ENCODE data around the gene MPEG1. TPM values are rescaled to one million over a fixed set of nuclear protein-coding genes. Genes with fewer than 3 reads are reported as not detected.

Gene MPEG1
- total RNA-seq, 1 experiment from 2014 or later = not detected

- H3K4me3 Mint-ChIP-seq (ENCODE audit: unreplicated experiment) = peak within 1 kb of the TSS; percentile 74
Measured at GRCh38 chr11:59171508-59172322, 41.0 kb downstream of the MPEG1 start, which contains the start of gene DTX4. Gene DTX4 (plus strand): TSS chr11:59172132. CDS start chr11:59172596, 464 bp downstream.

GRCh38 chr11:59164028-59164427 lies 48.7 kb downstream of the MPEG1 start:
- Histone ChIP-seq H3K9me3 (peaks cover 3% of the 10 kb centered on the region; the same call in 1 of the 2 replicates), H3K36me3 (ENCODE audit: control insufficient read depth, insufficient read depth, low read length) (no peaks in the 10 kb centered on the region; the same call in 1 of the 2 replicates), H3K4me1 (no peaks in the 10 kb centered on the region), H3K27me3 (replicated peaks; ENCODE audit: control insufficient read depth, insufficient read depth, low read length) (no peaks in the 10 kb centered on the region), H3K4me3 (ENCODE audit: low read depth, low read length) (no peak overlapping the region)
- BruUV-seq (replicated peaks) = no TSS peak
- intact Hi-C loops (cut with micrococcal nuclease; ENCODE audit: unreplicated experiment) = no loop called here
- Mint-ChIP-seq H3K27ac (ENCODE audit: unreplicated experiment) (no peak overlapping the region), H3K4me1 (ENCODE audit: low read depth, unreplicated experiment) (no peaks in the 10 kb centered on the region), H3K9me3 (ENCODE audit: unreplicated experiment) (peaks cover 19% of the 10 kb centered on the region), H3K4me3 (ENCODE audit: unreplicated experiment) (no peak overlapping the region), H3K36me3 (ENCODE audit: insufficient read depth, unreplicated experiment) (no peaks in the 10 kb centered on the region), H3K27me3 (ENCODE audit: insufficient read depth, unreplicated experiment) (peaks cover 14% of the 10 kb centered on the region)
- CTCF ChIA-PET = interaction anchor here (1.4 kb wide), 1 partner anchor 22 kb away, joined by 4 read pairs; no protein-coding TSS in a partner anchor
- POLR2A ChIA-PET = interaction anchor here (0.6 kb wide), 1 partner anchor 123 kb away, joined by 6 read pairs; no protein-coding TSS in a partner anchor
- no peak for DNase-seq
- TF ChIP-seq CTCF (IDR thresholded peaks at IDR 0.05; ENCODE audit: insufficient read depth in 1 of 2, low read depth in 1 of 2, low read length in 1 of 2, severe bottlenecking in 1 of 2, unreplicated experiment in 1 of 2) = no peak

More at GRCh38 chr11:59171508-59172322, 41.0 kb downstream of the MPEG1 start, which contains the start of gene DTX4:
- H3K36me3 Mint-ChIP-seq (ENCODE audit: insufficient read depth, unreplicated experiment) = peaks cover 27% of the 10 kb centered on the region
- H3K4me1 ChIP-seq = peaks cover 21% of the 10 kb centered on the region
- no peaks in the 10 kb centered on the region for H3K27me3 Mint-ChIP-seq (ENCODE audit: insufficient read depth, unreplicated experiment)
- peak within 1 kb of the TSS; percentile 73 for H3K27ac Mint-ChIP-seq (ENCODE audit: unreplicated experiment)
- H3K27me3 ChIP-seq (replicated peaks; ENCODE audit: control insufficient read depth, insufficient read depth, low read length) = no peaks in the 10 kb centered on the region
- no peaks in the 10 kb centered on the region; the same call in 1 of the 2 replicates for H3K36me3 ChIP-seq (ENCODE audit: control insufficient read depth, insufficient read depth, low read length)
- H3K4me1 Mint-ChIP-seq (ENCODE audit: low read depth, unreplicated experiment) = peaks cover 12% of the 10 kb centered on the region
- POLR2A ChIA-PET = interaction anchor here (0.9 to 1.9 kb wide), 7 partner anchors 11 to 65 kb away, joined by 3 to 56 read pairs (median 7); no protein-coding TSS in a partner anchor
- peaks cover 2% of the 10 kb centered on the region for H3K9me3 Mint-ChIP-seq (ENCODE audit: unreplicated experiment)
- no TSS peak for BruUV-seq (replicated peaks)
- CTCF ChIA-PET = interaction anchor here (0.5 to 6.1 kb wide), 21 partner anchors 10 to 775 kb away, joined by 3 to 304 read pairs (median 5); partner anchors contain the start of gene MPEG1
- peak; percentile 88 to 97 for TF ChIP-seq CTCF (IDR thresholded peaks at IDR 0.05; ENCODE audit: insufficient read depth in 1 of 2, low read depth in 1 of 2, low read length in 1 of 2, severe bottlenecking in 1 of 2, unreplicated experiment in 1 of 2)
- peak within 1 kb of the TSS; percentile 52 for H3K4me3 ChIP-seq (ENCODE audit: low read depth, low read length)
- intact Hi-C loops (cut with micrococcal nuclease; ENCODE audit: unreplicated experiment) = loop anchor here (1.0 to 10.0 kb wide), 7 partner anchors 30 to 583 kb away; partner anchors contain the start of gene STX3
- no peaks in the 10 kb centered on the region for H3K9me3 ChIP-seq
- DNase-seq = peak; percentile 95

Other genes starting within 250 kb of the MPEG1 start
- not detected in 2 replicates for gene GLYATL1B, start 126.6 kb downstream of the MPEG1 start, total RNA-seq (2022)
- 49.3 and 55.8 TPM in 2 replicates for gene FAM111B, start 105.7 kb downstream of the MPEG1 start, total RNA-seq (2022)
- gene FAM111A, start 70.1 kb downstream of the MPEG1 start, total RNA-seq (2022) = 76.1 and 78.8 TPM in 2 replicates
- gene DTX4, start 40.8 kb downstream of the MPEG1 start, total RNA-seq (2022) = 85.6 and 96.7 TPM in 2 replicates
- gene OR5AN1, start 146.0 kb upstream of the MPEG1 start, total RNA-seq (2022) = not detected in 2 replicates
- gene OR5A2, start 213.5 kb upstream of the MPEG1 start, total RNA-seq (2022) = not detected in 2 replicates
- not detected in 2 replicates for gene OR5A1, start 223.5 kb upstream of the MPEG1 start, total RNA-seq (2022)
- gene OR4D6, start 244.0 kb upstream of the MPEG1 start, total RNA-seq (2022) = not detected in 2 replicates

Measured in Caco-2 (cell line).